CMK (cell line): ENCODE data around the gene ZFYVE19.

Experiments used
- DNase-seq: peaks from one replicate; pipeline ENCODE4 v3.0.0-alpha.2; 2010; ENCODE audit warnings: low read depth

ZFYVE19 gene

DNA sequence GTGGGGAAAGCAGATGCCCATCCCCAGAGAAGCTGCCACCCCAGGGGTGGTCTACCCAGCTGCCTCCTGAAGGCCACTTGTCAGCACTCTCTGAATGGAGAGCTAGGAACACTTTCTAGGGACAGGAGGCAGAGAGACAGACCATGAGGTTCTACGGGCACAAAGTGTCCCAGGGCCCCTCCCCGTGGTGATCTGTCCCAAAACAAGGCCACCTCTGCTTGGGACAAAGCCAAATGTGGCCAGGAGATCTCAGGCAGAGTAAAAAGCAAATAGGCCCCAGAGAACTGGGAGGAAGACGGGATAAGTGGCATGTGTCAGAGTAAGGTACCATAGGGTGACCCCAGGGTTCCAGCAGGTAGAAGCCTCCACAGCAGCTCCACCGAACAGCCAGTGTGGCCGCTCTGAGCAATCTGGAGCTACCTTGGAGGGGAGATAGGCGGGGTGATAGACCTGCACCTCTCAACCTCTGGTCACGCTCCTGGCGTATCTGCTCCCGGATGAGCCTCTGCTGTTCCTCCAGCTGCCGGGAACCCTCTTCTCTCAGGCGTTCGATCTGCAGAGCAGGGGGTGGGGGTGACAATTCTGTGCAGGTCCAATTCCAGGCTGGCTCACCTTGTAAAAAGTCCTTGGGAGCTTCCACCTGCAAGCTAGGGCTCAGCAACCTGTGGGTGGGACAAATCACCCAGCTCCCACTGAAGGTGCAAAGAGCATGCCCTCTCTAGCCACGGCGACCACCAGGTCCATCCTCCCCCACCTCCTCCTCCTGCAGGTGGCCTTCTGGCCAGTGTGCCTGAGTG lies 31.0 kb upstream of the ZFYVE19 start:
- DNase-seq: no peak

DNA sequence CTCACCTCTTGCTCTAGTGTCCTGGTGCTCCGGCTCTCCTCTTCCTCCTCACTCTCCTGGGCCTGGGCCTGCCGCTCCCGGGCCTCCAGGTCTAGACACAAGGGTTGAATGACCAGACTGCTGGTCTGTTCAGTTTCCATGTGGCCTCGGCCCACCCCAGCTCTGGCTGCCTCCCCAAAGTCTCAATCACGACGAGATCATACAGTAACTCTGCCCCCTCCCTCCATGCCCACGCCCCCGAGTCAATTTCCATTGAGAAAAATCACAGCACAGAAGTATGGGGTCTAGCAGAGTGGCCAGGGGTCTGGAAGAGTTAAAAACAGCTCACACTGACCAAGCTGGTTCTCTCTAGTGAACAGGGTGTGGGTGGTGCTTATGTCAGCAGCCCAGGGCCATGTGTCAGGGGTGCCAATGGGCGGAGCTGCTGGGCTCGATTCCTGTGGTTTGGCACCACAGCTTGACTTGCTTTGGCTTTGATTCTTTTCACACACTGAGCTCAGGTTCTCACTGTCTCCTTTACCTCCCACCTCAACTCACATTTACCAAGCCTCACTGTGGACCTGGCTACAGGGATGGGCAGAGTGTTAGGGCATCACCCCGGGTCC lies 30.2 kb upstream of the ZFYVE19 start:
- no peak for DNase-seq

DNA sequence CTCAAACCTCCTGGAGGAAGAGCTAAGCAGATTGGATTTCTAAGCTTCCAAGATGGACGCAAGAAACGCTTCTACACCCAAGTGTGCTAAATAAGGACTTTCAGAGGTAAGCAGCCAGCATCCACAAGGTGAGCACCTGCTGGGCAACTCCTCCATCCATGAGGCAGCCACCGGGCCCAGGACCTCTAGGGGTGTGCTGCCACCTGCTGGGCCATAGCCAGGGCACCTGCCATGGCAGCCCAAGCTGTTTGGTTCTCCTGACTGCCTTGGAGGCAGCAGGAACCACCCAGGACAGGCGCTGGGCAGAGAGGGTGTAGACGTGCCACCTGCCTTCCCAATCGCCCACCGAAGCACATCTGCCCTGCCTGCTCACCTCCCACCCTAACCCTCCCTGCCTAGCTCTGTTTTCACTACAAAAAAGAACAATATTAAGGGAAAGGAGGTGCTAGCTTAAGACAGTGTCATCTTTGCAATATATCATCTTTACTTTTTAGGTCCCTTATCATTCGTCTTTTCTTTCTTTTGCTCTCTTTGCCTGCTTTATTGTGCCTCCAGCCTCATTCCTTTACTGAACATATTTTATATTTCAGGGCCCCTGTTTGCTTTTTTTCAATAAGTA lies 24.2 kb upstream of the ZFYVE19 start:
- no peak for DNase-seq

DNA sequence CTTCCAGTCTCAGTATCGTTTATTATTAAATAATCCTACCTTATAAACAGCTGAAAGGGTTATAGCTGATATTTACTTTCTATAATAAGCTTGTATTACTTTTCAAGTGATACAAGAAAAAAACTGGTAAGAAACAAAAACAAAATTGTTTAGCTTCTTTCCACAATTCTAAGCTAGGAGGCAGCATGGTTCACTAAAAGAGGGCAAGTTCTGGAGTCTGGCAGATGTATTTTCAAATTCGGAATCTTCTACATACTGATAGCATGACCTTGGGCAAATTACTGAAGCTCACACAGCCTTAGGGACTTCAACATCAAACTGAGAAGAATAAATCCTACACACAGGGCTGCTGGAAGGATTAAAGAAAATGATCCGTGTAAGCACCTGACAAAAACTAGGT lies 21.7 kb upstream of the ZFYVE19 start:
- DNase-seq: no peak

DNA sequence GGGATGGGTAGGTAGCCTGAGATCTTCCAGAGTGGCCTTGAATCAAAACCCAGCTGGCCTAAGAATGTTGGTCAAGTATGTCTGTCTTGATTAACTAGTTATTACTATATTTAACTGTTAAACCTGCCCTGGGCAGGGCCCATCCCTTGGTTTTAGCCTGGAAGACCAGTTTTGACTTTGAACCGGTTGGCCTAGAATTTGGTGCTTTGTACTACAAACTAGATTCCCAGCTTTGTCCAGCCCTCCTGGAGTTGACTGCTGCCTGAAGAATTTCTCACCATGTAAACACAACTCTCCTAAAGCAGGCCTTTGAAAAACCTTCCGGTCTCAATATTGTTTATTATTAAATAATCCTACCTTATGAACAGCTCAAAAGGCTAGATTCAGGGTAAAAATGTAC lies 21.1 kb upstream of the ZFYVE19 start:
- DNase-seq: no peak

DNA sequence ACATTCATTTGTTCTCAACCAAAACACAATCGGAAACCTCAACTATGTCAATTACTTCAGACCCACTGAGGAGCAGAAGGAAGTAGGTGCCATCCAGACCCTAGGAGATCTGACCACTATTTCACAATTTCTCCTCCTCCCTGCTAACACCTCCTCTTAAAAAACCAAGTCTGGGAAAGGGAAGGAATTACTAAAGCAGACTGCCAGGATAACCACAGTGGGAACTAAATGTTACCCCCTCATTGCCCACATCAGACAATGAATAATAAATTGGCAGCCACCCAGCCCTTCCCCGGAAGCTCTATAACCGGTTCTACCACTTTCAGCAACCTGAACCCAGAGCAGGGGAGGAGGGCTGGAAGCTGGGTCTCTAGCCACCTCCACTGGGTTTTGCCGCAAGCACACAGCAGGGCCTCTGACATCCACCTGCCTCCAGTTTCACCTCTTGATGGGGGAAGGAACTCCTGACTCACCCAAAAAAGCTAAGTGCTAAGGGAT lies 19.5 kb upstream of the ZFYVE19 start:
- DNase-seq: no peak

DNA sequence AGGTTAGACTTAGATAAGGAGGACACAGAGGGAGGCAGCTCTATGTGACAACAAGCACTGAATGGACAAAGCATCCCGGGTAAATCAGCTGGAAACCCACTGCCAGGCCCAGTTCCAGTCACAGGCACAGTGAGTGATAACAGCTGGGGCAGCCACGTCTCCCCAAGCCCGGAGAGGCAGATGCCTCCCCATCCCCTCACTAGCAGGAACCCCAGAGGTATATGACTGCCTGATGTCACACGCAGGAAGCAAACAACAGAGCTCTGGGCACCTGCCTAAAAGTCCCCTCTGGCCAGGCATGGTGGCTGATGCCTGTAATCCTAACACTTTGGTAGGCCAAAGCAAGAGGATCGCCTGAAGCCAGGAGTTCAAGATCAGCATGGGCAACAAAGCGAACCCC lies 18.9 kb upstream of the ZFYVE19 start:
- no peak for DNase-seq

DNA sequence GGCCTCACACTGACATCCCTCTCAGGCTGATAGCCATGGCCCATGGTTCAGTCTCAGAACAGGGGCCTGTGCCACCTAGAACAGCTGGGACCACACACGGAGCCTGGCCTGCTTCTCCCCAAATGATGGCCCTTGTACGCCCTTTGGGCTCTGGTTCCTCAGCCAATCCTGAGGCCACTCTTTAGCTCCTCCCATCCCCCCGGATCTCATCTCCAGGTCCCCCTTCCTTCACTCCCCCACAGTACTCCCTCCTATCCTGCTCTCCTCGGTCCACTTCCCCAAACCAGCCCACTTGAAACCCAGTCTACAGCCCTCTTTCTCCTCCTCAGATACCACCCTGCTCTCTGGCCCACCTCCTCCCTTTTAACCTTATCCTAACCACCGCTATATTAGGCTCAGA lies 17.8 kb upstream of the ZFYVE19 start:
- no peak for DNase-seq

DNA sequence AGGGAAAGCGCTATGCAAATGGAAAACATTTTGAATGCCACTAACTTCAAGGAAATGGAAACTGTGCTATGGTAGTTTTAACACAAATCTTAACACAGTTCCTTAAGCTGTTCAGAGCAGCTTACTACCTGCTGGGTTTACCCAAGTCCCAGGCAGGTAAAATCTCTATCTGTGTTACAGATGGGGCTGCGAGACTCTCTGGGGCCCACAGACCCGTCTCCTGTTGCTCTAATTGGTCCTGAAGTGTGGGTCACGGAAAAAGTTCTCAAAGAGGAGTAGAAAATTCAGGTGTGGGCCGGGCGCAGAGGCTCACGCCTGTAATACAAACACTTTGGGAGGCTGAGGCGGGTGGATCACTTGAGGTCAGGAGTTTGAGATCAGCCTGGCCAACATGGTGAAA lies 16.9 kb upstream of the ZFYVE19 start:
- no peak for DNase-seq

DNA sequence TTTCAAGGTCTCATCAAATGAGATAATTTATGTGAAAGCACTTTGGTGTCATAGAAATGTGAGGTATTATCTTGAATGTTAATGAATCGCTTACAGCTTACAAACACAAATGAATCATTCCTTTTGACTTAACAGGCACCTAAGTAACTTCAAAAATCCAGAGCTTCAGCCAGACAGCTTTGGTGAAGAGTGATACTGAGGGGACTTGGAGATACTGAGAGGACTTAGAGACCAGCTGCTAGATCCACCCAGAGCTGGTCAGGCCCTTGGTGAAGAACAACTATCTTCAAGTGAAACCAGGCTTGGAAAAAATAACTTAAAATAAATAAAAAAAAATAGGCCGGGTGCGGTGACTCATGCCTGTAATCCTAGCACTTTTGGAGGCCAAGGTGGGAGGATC lies 16.2 kb upstream of the ZFYVE19 start:
- DNase-seq: no peak

DNA sequence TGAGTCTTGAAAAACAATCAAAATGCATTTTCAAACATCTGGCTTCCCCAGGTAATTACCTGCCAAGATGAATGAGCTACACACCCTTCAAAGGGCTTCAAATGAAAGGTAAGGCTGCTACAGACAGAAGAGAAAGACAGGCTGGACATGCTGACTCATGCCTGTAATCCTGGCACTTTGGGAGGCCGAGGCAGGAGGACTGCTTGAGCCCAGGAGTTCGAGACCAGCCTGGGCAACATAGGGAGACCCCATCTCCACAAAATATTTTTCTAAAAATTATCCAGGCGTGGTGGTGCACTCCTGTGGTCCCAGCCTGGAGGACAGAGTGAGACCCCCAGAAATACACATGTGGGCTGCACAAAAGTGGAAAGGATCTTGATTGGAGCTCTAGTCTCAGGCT lies 14.5 kb upstream of the ZFYVE19 start:
- DNase-seq: no peak

DNA sequence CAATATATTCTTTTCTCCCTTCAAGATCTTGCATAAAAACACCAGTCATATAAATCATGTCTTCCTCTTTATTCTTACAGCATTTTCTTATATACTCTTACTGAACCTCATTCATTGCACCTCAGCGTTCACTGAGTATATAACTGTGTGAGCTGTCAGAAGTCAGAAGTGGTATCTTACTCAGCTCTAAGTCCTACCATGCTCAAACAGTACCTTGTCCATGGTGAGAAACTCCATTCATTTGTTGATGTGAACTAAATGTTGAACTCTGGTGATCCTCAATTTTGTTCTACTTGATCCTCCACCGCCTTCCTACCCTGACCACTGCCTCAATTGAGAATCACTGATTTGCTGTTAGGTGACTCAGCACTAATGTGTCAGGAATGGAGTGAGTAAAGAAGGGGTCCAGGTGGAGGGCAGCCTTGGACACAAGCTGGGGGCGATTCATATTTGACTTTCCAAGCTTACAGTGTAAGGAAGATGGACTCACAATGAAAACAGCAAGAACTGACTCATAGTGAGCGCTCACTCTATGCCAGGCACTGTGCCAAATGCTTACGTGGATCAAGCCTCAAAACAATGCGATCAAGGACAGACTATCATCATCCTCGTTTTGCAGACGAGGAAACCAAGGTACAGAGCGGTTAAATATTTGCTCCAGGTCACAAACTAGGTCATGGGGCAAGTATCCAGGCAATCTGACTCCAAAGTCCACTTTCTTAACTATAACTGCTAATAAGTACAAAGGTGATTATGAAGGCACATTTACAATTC lies 13.5 kb upstream of the ZFYVE19 start:
- DNase-seq: no peak

DNA sequence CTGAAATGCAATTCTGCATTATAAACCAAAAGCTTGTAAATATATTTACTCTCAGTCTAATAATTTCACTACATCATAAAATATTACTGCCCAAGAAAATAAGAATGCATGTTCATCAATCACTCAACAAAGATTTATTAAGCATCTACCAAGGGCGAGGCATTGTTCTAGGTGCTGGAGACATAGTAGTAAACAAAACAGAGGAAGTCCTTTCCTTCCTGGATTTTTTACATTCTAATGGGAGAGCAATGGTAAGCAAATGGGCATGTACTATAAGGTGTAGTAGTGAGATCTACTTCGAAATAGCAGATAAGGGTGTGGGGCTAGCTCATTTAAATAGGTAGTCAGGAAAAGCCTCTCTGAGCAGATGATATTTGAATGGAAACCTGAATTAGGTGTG lies 10.8 kb upstream of the ZFYVE19 start:
- DNase-seq: no peak

DNA sequence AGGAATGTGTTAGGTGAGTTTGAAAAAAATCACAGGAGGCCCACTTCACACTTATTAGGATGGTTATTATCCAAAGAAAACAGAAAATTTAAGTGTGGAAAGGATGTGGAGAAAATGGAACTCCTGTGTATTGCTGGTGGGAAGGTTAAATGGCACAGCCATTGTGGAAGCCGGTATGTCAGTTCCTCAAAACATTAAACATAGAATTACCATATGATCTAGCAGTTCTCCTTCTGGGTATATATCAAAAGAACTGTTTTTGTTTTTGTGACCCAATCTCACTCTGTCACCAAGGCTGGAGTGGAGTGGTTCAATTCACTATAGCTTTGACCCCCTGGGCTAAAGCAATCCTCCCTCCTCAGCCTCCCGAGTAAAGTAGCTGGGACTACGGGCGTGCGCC lies 10.4 kb upstream of the ZFYVE19 start:
- DNase-seq: no peak

DNA sequence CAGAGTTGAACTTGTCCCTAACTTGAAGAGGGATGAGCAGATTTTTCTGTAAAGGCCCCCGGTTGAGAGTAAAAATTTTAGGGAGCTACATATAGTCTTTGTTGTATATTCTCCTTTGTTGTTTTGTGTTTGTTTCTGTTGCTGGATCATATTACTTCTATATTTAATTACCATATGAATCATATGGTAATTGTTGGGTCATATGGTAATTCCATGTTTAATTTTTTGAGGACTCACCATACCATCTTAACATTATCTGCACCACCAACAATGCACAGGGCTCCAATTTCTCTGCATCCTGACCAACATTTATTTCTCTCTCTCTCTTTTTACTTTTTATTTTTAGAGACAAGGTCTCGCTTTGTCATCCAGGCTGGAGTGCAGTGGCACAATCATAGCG lies 7.4 kb upstream of the ZFYVE19 start:
- no peak for DNase-seq

DNA sequence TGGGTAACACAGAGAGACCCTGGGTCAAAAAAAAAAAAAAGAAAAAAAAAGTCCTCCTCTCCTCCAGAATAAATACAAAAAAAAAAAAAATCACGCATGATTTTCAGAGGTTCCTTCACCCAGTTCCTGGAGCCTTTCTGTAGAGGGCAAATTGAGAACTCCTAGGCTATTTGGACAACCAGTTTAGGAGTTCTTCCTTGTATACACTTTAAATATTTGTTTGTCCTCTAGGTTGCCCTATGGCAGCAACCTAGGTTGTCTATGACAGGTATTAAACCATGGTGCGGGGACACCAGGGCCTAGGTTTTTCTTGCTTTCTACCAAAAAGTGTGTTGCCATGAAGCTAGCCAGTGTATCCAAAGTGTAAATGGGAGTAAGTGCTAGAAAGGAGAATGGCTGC lies 3.8 kb upstream of the ZFYVE19 start:
- DNase-seq: no peak

DNA sequence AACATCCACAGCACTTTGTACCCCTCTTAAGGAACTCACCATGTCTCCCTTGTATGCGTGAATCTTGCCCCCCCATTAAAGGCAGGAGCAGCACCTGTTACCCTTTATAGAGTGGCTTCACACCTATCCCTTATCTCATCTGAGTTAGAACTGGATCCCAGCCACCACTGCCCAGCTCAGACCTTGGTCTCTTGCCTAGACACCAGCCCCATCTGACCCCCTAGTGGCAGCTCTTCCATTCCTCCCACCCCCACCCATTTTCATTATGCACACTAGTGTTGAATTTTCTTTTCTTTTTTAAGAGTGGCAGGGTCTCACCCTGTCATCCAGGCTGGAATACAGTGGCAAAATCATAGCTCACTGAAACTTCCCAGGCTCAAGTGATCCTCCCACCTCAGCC lies 3.2 kb upstream of the ZFYVE19 start:
- DNase-seq: no peak

DNA sequence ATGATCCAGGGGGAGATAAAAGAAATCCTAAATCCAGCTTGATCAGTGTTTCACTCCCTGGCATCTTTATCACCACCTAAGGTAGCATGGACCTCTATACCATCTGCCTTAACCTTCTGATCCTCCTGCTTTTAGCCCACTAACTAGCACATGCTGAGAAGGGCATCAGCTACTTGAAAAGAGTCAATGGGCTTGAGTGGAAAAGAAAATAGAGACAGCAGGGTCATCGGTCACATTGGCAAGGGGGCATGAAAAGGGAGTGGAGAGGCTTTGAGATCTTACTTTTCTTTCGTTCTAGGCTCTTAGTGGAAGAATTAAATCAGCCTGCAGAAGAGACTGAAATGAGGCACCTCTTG lies 239 bp upstream of the ZFYVE19 start:
- DNase-seq: no peak

DNA sequence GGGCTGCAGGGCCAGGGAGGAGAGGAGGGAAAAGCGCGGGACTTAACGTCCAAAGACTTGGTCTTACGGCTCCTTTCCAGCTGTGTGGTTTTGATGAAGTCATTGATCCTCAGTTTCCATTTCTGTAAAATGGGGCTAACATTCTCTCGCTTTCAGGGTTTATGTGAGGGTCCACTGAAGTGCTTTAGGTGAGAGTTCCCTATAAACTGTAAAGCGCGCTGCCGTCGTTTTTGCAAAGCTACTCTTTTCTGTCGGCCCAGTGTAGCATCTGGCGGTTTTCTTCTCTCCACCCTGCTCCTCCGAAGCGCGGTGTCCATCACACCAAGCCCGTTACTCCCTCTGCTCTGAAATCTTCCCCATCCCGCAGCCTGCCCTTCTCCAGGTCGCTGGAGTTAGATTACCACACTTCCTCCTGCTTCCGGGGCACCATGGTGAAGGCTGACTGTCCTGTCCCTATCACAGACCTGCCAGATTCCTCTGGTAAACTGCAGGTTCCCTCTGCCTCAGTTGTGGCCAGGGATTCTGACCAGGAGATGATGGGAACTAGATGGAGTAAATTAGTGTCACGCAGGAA lies 1.1 kb downstream of the ZFYVE19 start:
- no peak for DNase-seq

DNA sequence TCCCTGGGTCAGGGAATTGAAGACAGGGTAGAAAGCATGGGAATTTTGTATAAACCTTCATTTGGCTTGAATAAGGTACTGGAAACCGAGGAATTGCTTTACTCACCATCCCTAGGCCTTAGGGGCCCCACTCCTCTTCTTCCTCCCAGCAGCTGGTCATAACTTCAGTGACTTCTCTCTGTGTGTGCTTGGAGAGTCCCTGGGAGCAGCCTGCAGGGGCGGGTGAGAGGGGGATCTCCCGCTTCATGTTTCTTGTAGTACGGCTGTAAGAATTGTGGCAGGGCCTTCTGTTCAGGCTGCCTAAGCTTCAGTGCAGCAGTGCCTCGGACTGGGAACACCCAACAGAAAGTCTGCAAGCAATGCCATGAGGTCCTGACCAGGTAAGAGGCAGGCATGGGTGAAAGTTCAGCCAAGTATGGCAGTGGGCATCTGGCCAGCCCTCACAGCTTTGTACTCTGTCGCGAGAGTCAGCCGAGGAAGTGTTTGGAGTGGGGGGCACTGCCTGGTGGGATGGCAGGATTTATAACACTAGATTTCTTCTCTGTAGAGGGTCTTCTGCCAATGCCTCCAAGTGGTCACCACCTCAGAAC lies 2.1 kb downstream of the ZFYVE19 start:
- no peak for DNase-seq

DNA sequence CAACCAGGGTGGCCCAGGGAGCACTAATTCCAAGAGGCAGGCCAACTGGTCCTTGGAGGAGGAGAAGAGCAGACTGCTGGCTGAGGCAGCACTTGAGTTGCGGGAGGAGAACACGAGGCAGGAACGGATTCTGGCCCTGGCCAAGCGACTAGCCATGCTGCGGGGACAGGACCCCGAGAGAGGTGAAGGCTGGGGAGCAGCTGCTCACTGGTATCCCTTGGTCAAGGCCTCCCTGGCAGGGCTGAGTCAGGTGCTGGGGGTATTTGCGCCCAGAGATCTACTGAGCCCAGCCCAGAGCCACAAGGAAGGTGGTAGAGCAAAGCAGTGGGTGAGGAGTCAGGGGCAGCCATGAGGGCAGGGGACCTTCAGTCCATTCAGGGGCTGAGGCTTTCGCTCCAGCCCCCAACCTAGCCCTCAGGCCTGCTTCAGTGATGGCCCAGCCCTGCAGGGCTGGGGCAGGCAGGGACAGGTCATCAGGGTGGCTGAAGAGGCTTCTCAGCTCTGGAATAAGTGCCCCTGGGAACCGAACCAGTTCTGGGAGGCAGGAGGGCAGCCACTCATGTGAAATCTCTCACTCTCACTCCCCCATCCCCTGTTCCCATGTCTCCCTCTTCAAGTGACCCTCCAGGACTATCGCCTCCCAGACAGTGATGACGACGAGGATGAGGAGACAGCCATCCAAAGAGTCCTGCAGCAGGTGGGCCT lies 6.0 kb downstream of the ZFYVE19 start:
- no peak for DNase-seq
